T-helper 17 cell (primary cell): ENCODE results near the gene RIMS4. TPM values are rescaled to one million over a fixed set of nuclear protein-coding genes. Genes with fewer than 3 reads are reported as not detected.

Source experiments
- ATAC-seq: fragments of 150-1000 bp; cut with Tn5 transposase; 2 replicates; pipeline ENCODE4 v1.10.0; 2021; ENCODE audit warnings: mild to moderate bottlenecking, moderate library complexity
- DNase-seq, 3 donors: peaks; one replicate each; pipeline versions ENCODE4 v3.0.0 to v3.0.0-alpha.2; 2020 to 2021
- H3K9me3 ChIP-seq: one replicate; pipeline ENCODE4 v1.7.0; 2013; ENCODE audit warnings: low read length, mild to moderate bottlenecking; ENCODE audit not compliant: control insufficient read depth, poor library complexity, severe bottlenecking
- H3K27ac Mint-ChIP-seq: one replicate; pipeline ENCODE4 v1.8.0; 2022; ENCODE audit warnings: mild to moderate bottlenecking, moderate library complexity, mixed read lengths
- H3K27me3 Mint-ChIP-seq: one replicate; pipeline ENCODE4 v1.8.0; 2022; ENCODE audit warnings: mixed read lengths
- H3K36me3 Mint-ChIP-seq: one replicate; pipeline ENCODE4 v1.8.0; 2022; ENCODE audit warnings: low read depth, mixed read lengths
- H3K4me1 Mint-ChIP-seq: one replicate; pipeline ENCODE4 v1.8.0; 2022; ENCODE audit warnings: mild to moderate bottlenecking, mixed read lengths
- H3K4me3 Mint-ChIP-seq: one replicate; pipeline ENCODE4 v1.8.0; 2022; ENCODE audit warnings: mild to moderate bottlenecking, moderate library complexity, mixed read lengths
- total RNA-seq, 4 donors: library from RNA in 2 of 4; stranded (reverse) in 2 of 4; gene quantifications; one replicate each; pipeline ENCODE4 v1.2.3 and lab custom pipeline; 2022 to 2026

Gene RIMS4
- total RNA-seq, 2 donors from 2014 or later, result not detected

DNA sequence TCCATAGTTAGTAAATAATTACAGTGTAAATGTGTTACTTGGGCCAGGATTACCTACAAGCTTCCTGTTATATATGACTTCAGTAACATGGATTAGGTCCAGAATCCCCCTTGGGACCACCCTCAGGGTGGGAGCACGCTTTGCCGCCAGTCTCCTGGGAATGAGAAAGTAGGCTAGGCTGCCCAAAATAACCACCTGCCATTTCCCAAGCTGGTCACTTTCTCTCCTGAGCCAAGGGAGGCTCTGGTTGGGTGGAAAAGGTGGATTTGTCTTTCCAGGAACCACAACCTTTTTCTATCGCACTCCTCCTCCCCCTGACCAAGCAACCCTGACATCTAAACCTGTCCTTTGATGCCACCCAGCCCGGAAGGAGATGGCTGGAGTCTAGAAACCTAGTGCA lies 9.6 kb upstream of the RIMS4 start:
- no peak for ATAC-seq
- no peak for DNase-seq
- peaks cover 17% of the 10 kb centered on the region for H3K27me3 Mint-ChIP-seq
- H3K9me3 ChIP-seq, result no peaks in the 10 kb centered on the region
- no peak overlapping the region for H3K4me3 Mint-ChIP-seq
- H3K36me3 Mint-ChIP-seq, result no peaks in the 10 kb centered on the region
- peaks cover 4% of the 10 kb centered on the region for H3K4me1 Mint-ChIP-seq
- H3K27ac Mint-ChIP-seq, result no peak overlapping the region

- H3K27me3 Mint-ChIP-seq, result peaks cover 26% of the 10 kb centered on the region
- no peaks in the 10 kb centered on the region for H3K9me3 ChIP-seq
- no peak overlapping the region for H3K4me3 Mint-ChIP-seq
- peaks cover 4% of the 10 kb centered on the region for H3K4me1 Mint-ChIP-seq
- H3K36me3 Mint-ChIP-seq, result peaks cover 6% of the 10 kb centered on the region
- no peak for DNase-seq
- no peak for ATAC-seq
- H3K27ac Mint-ChIP-seq, result no peak overlapping the region
Measured at GRCh38 chr20:44817143-44817910, 7.0 kb upstream of the RIMS4 start.

- no peak overlapping the region for H3K4me3 Mint-ChIP-seq
- ATAC-seq (no peak), DNase-seq (no peak)
- H3K4me1 Mint-ChIP-seq, result peaks cover 8% of the 10 kb centered on the region
- H3K9me3 ChIP-seq, result no peaks in the 10 kb centered on the region
- no peak overlapping the region for H3K27ac Mint-ChIP-seq
- peaks cover 12% of the 10 kb centered on the region for H3K36me3 Mint-ChIP-seq
- H3K27me3 Mint-ChIP-seq, result peaks cover 40% of the 10 kb centered on the region
Measured at GRCh38 chr20:44814937-44815336, 4.6 kb upstream of the RIMS4 start.

- Mint-ChIP-seq H3K4me1 (peaks cover 6% of the 10 kb centered on the region), H3K27me3 (peaks cover 67% of the 10 kb centered on the region), H3K4me3 (peak overlapping the region; percentile 43), H3K27ac (no peak overlapping the region), H3K36me3 (peaks cover 16% of the 10 kb centered on the region)
- DNase-seq, result no peak
- no peak for ATAC-seq
- H3K9me3 ChIP-seq, result no peaks in the 10 kb centered on the region
Measured at GRCh38 chr20:44811150-44811685, 872 bp upstream of the RIMS4 start.

DNA sequence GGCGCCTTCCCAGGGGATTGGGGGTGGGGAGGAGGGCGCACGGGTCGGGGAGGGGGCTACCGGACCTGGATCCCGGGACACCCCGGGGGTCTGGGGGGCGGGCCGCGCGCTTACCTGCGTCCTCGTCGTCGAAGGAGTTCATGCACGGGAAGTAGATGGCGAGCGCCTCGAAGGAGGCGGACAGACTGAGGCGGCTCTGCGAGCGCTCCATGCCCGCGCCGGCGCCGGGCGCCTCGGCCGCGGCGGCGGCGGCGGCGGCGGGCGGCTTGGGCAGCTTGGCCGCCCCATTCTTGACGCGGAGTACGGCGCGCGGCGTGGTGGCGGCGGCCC lies 320 bp downstream of the RIMS4 start:
- Mint-ChIP-seq H3K27me3 (peaks cover 70% of the 10 kb centered on the region), H3K36me3 (peaks cover 16% of the 10 kb centered on the region), H3K4me1 (peaks cover 3% of the 10 kb centered on the region), H3K27ac (no peak overlapping the region), H3K4me3 (peak overlapping the region; percentile 74)
- no peaks in the 10 kb centered on the region for H3K9me3 ChIP-seq
- DNase-seq (no peak), ATAC-seq (no peak)

DNA sequence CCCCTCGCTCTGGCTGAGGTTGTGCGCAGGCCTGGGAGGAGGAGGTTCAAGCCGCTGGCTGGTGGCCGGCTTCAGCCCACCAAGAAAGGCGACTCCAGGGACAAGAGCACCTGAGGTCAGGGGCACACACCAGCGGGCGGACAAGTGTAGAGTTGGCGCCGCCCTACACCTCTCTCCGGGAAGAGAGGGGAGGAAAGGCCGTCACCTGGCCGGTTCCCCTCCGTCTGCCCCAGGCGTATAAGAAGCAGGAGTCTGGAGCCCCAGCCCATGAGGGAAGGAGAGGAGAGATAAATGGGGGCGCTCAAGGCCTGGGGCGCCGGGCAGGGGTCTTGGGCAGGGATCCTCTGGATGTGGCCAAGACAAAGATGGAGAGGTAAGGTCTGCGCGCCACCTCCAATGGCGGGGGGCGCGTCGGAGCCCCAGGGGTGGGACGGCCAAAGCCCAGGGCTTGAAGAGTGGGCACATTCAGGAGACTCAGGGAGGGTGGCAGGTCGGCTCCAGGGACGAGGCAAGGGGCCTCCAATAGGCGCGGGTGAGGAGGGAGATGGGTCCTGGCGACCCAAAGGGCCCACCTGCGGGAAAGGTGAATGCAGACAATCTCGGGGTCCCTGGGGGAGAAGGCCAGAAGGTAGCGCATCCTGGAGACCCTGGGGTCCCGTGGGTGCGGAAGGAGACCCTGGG lies 826 bp downstream of the RIMS4 start:
- H3K36me3 Mint-ChIP-seq, result peaks cover 16% of the 10 kb centered on the region
- DNase-seq (no peak), ATAC-seq (no peak)
- peaks cover 73% of the 10 kb centered on the region for H3K27me3 Mint-ChIP-seq
- peak overlapping the region; percentile 74 for H3K4me3 Mint-ChIP-seq
- H3K9me3 ChIP-seq, result no peaks in the 10 kb centered on the region
- no peak overlapping the region for H3K27ac Mint-ChIP-seq
- H3K4me1 Mint-ChIP-seq, result peaks cover 3% of the 10 kb centered on the region

GRCh38 chr20:44807684-44808056 lies 2.7 kb downstream of the RIMS4 start:
- H3K4me3 Mint-ChIP-seq, result no peak overlapping the region
- H3K4me1 Mint-ChIP-seq, result peaks cover 3% of the 10 kb centered on the region
- no peak for DNase-seq

GRCh38 chr20:44807051-44807683 lies 3.2 kb downstream of the RIMS4 start:
- Mint-ChIP-seq H3K4me3 (no peak overlapping the region), H3K27me3 (peaks cover 73% of the 10 kb centered on the region), H3K36me3 (peaks cover 11% of the 10 kb centered on the region), H3K27ac (no peak overlapping the region), H3K4me1 (peaks cover 3% of the 10 kb centered on the region)
- H3K9me3 ChIP-seq, result no peaks in the 10 kb centered on the region
- ATAC-seq (no peak), DNase-seq (no peak)

More at GRCh38 chr20:44807684-44808056, 2.7 kb downstream of the RIMS4 start:
- H3K27ac Mint-ChIP-seq, result no peak overlapping the region
- H3K36me3 Mint-ChIP-seq, result peaks cover 11% of the 10 kb centered on the region
- H3K9me3 ChIP-seq, result no peaks in the 10 kb centered on the region
- no peak for ATAC-seq
- H3K27me3 Mint-ChIP-seq, result peaks cover 74% of the 10 kb centered on the region

DNA sequence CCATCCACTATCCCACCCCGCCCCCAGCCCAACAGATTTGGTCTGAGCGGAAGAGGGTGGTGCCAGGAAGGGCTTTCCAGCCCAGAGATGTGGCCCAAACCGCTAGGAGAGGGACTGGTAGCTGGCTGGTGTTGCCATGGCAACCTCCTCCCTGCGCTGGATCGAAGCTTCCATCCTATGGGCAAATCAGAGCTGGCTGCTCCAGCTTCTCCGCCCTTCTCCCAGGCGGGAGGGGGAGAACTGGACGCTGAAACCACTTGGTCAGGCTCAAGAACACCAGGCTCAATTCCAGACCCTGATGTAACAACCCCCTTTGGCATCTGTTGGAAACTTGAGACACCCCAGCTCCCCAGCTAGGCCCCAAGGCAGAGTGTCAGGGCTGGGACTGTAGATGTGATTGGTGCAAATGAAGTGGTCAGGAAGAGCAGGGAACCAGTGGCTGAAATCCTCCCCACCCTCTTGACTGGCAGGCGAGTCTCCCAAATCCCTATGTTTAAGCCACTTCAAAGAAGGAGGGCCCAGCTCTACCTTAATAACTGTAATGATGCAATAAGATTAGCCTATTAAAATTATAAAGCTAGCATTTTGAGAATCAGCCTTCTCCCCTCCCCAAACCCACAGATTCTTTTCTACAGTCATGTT lies 4.2 kb downstream of the RIMS4 start:
- no peaks in the 10 kb centered on the region for H3K9me3 ChIP-seq
- ATAC-seq (no peak), DNase-seq (no peak)
- no peak overlapping the region for H3K4me3 Mint-ChIP-seq
- peaks cover 70% of the 10 kb centered on the region for H3K27me3 Mint-ChIP-seq
- no peak overlapping the region for H3K27ac Mint-ChIP-seq
- peaks cover 8% of the 10 kb centered on the region for H3K36me3 Mint-ChIP-seq
- H3K4me1 Mint-ChIP-seq, result peaks cover 3% of the 10 kb centered on the region

GRCh38 chr20:44805335-44805978 lies 4.9 kb downstream of the RIMS4 start:
- Mint-ChIP-seq H3K27me3 (peaks cover 65% of the 10 kb centered on the region), H3K4me1 (no peaks in the 10 kb centered on the region), H3K4me3 (no peak overlapping the region), H3K36me3 (peaks cover 4% of the 10 kb centered on the region), H3K27ac (no peak overlapping the region)
- ATAC-seq, result no peak
- no peaks in the 10 kb centered on the region for H3K9me3 ChIP-seq
- no peak for DNase-seq

GRCh38 chr20:44803383-44803941 lies 6.9 kb downstream of the RIMS4 start:
- no peak overlapping the region for H3K4me3 Mint-ChIP-seq
- no peaks in the 10 kb centered on the region for H3K4me1 Mint-ChIP-seq
- no peak for DNase-seq
- no peaks in the 10 kb centered on the region for H3K36me3 Mint-ChIP-seq
- no peak for ATAC-seq
- no peak overlapping the region for H3K27ac Mint-ChIP-seq
- H3K9me3 ChIP-seq, result no peaks in the 10 kb centered on the region
- H3K27me3 Mint-ChIP-seq, result peaks cover 57% of the 10 kb centered on the region

GRCh38 chr20:44802702-44803101 lies 7.6 kb downstream of the RIMS4 start:
- no peak for DNase-seq
- Mint-ChIP-seq H3K27ac (no peak overlapping the region), H3K4me1 (no peaks in the 10 kb centered on the region), H3K4me3 (no peak overlapping the region), H3K27me3 (peaks cover 51% of the 10 kb centered on the region), H3K36me3 (no peaks in the 10 kb centered on the region)
- H3K9me3 ChIP-seq, result no peaks in the 10 kb centered on the region
- ATAC-seq, result no peak
